Raji (cell line): Measurements from ENCODE around the gene TRIM37.

Experiments used
- POLR2A ChIP-seq: IDR thresholded peaks from 2 replicates; pipeline ENCODE4 v1.6.1; 2011; ENCODE audit warnings: low read depth, low read length, control low read depth; ENCODE audit not compliant: insufficient read depth

Gene TRIM37

DNA sequence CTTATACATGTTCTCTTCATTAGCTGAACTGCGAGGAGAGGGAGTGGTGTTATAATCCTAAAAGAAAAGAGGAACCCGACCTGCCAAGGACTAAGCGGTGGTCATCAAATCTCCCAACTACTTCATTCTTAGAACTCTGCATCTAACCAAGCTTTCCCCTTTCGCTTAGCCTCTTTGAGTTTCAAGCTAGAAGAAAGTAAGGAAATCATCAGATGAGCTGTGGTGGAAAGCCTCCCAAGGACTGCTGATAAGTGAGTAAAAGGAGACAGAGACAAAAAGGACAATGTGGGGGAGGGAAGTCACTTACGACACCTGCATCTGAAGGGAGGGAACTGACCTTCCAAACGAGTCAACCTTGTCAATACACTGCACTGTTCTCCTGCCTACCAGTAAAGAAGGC lies 121.3 kb downstream of the TRIM37 start:
- no peak for TF ChIP-seq POLR2A

DNA sequence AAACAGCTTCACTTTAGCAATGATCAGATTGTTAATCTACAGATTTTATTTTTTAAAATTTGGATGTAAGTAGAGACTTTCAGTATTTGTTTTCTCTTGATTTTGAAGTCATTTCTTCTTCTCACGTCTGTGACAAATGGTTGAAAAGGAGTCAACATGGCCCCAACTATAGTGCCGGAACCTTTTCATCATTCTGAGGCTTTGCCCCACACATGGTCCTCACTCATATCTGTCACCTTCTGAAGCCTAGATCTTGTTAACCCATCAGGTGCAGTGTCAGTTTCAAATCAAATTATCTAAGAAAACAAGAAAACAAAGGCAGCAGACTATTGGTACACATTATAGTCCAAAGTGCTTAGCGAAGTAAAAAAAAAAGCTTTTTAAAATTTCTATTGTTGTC lies 124.1 kb downstream of the TRIM37 start:
- no peak for TF ChIP-seq POLR2A

DNA sequence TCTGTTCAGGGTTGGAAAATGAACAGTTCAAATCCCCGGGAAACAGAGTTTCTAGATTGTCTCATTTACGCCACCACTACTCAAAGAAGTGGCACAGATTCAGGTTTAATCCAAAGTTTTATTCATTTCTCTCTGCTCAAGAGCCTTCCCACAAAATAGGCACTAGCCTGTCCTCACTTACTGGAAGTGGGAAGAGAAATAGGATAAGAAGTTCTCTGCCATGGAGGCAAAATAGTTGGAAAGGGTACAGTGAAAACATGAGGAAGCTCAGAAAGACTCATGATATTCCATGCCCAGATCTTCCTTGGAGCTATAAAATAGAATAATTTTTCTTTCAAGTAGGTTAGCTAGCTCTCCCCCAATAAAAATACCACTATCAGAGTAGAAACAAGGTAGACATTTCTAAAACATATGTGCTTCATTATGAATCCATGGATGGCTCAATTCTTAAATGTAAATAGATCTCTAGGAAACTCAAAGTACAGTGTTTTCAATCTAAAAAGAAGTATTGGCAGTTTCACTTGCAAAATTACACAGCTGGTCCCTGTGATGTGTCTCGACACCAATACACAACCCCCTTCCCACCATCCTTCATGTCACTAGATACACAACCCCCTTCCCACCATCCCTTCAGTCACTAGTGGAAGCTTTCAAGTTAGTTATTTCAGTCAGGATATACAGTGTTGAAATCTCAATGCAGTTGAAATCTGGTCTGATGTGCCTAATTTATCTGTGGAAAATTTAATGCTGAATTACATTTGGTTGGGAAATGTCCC lies 125.8 kb downstream of the TRIM37 start:
- TF ChIP-seq POLR2A = no peak

DNA sequence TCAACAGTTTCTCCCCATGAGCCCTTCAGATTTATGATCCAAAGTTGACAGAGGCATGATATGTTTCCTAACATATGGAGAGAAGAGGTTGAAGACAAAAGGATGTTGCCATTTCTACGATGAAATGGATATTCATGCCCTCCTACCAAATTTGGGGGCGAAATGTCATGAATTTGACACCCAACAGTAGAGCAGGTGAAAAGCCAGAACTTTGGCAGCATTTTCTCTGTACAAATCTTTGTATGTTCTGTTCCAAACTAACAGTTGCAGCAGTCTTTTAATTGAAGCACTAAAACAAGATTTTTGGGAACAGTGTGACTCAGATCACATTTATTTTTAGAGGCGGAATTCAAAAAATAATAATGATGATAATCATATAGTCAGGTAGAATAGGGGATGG lies 130.1 kb downstream of the TRIM37 start:
- TF ChIP-seq POLR2A = no peak

DNA sequence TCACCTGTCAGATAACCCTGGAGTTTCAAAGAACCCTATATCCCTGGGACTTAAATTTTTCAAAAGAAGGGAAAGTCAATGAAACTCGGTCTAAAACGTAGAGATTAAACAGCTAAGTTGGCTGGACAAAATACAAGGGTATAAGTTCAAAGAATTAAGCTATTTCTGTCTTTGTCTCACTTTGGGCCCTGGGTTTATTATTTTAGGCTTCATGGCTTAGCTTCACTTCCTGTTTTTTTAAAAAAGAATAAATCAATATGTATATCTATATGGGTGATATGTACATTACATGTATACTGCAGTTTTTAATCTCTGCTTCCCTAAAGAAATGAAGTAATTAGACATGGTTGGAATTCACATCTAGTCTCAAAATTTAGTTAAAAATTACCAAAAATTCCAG lies 132.3 kb downstream of the TRIM37 start:
- no peak for TF ChIP-seq POLR2A

DNA sequence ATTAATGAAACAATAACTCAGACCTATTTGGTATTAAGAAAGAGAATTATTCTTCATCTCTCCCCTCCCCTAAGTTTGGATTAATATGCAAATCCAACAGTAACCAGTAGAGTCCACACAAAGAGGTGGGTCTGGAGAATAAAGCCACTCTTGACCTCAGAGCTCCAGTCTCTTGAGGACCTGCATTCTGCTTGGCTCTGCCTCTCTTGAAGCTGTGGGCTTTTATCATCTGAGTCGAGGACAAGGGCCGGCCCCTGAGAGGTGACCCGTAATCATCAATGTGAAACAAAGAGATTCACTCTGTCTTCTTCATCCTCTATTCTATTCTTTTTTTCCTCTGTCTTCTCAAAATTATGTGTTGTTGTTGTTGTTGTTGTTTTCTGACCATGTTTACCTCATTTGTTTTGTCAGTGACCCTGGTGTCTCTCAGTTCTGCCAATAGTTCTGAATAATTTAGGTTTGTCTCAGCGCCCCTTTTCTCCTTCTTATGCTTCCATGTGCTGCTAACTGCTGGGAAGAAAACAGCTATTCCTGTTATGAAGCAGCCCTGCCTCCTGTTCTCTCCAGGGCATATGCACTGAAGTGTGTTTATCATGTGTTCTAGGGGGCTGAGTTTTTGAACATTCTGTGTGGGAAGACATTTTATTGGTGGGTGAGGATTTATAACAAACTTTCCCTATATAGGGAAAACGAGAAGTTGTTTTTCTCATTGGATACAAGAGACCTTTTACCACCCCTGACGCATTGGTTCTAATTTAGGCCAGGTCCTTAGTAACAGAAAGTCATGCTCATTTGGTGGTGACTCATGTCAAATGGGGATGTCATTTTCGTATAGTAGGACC lies 135.8 kb downstream of the TRIM37 start:
- no peak for TF ChIP-seq POLR2A

DNA sequence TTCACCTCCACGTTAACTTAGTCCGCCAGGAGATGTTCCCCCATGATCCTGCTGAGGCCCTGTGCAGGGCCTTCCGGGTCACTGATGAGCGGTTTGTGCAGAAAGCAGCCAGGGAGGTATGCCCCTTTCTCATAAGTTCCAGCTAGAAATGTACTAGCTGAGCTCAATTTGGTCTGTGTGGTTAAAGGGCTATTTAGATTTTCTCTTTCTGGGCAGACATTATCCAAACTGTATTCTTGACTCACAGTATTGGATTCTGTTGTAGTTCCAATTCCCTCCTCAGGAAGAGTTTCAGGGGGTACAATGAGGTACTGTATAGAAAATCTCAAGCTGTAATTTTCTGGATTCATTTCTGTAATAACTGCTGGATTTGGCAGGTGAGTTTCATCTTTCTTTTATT lies 137.1 kb downstream of the TRIM37 start:
- TF ChIP-seq POLR2A = no peak

DNA sequence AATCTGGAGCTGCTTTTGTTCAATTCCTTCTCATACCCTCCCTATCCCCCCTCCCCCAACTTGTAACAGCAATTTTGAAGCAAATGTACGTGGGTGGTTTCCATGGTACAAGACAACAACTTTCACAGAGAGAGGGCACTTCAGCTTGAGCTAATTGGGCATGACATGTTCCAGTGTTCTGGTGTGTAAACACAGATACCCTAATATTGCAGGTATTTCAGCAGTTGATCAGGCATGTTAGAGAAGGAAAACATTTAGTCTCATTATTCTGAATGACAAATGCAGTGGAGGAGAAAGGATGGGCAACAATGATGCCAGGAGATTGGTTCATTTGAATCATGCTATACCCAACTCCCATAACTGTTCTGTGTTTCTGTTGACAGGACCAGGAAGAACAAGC lies 137.5 kb downstream of the TRIM37 start:
- no peak for TF ChIP-seq POLR2A

DNA sequence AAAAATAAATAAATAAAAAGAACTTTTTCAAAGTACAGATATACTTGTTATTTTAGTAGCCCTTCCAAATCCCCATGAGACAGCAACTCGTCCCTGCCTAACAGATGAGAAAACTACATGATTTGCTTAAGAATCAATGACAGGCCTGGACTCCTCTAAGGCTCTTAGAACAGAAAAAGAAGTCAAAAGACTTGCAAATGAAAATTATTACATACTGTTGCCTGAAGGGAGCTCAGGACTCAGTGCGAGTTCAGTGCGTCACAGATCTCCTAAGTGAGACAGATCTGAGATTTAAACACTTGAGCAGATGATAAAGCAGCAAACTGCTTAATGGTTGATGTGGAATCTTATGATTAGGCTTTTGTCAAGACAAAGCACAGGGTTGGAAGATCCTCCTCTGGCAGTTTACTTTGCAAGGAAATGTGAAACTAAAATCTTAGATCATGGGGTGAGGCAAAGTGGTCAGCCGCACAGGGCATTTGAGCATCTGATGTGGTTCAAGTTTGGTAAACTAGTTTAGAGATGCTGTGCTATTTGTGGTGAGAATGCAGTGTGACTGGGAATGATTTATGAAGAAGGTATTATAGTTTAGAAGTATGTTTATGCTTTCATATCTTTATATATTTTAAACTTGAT lies 138.1 kb downstream of the TRIM37 start:
- no peak for TF ChIP-seq POLR2A

DNA sequence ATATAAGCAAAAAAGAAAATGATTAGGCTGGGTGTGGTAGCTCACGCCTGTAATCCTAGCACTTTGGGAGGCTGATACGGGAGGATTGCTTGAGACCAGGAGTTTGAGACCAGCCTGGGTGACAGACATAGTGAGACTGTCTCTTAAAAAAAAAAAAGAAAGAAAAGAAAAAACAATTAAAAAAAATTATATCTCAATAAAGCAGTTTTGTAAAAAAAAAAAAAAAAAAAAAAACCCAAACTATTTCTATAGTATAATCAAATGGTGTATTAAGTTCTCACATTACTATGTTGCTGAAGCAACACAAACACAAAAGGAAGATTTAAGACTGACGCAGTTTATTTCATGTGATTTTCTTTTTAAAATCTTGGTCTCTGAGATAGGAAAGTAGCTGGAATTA lies 140.5 kb downstream of the TRIM37 start:
- no peak for TF ChIP-seq POLR2A

DNA sequence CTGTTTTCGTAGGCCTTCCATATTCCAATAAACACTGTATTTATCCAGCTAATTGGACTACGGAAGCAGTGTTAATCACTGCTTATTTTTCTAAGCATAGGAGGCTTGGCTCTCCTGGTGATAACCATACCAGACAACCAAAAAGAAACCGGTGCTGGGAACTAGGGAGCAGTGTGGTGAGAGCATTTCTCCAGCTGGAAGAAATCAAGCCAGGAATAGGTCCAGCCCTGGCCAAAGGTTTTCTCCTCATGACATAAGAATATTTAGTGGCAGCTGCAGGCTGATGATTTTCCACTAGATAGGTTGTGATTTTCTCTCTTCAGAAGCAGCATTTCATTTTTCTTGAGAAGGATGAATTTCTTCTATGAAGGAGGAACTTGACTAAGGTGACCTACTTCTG lies 141.5 kb downstream of the TRIM37 start:
- no peak for TF ChIP-seq POLR2A

DNA sequence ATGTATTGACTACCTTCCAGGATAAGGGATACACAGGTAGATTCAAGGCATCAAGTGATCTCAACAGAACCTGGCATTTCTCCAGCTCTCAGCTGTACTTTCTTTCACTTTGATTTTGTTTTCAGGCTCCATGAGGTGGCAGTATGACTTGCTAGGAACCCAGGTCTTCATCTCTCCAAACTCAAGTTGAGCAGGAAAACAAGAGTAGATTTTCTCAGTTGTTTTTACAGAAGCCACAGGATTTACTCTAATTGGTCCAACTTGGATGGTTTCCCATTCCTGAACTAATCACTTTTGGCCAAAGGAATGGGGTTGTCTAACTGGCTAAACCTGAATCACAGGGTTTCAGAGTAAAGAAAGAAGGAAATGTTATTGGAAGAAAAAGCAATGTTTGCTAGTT lies 146.6 kb downstream of the TRIM37 start:
- TF ChIP-seq POLR2A = no peak

DNA sequence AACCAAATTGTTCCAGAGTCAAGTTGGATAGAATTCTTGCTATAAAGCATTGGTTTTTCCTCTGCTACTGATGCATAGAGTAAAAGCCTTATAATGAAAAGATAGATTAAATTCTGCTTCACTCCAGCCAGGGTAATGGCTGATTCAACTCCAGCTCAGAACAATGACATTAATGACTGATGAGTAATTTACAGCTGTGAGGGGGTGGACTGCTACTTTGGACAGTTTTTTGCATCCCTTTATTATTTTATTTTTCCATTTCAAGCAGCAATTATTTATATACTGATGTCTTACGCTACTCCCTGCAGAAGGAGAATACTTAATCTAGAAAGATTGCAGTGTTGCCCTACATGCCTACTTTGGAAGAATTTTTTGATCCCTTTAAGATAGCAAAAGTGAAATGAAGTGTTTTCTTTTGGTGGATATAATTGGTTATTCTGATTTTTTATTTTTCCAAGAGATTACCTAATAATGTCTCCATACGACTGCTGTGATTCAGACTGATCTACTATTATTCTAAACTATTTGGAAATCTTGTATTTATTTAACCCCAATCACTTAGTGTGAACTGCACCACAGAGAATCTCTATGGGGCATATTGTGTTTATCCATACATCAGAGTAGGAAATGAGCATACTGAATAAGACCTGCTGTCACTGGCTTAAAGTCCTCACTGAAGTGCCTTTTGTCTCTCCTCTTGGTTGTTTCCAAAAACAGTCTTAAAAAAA lies 149.5 kb downstream of the TRIM37 start:
- no peak for TF ChIP-seq POLR2A

DNA sequence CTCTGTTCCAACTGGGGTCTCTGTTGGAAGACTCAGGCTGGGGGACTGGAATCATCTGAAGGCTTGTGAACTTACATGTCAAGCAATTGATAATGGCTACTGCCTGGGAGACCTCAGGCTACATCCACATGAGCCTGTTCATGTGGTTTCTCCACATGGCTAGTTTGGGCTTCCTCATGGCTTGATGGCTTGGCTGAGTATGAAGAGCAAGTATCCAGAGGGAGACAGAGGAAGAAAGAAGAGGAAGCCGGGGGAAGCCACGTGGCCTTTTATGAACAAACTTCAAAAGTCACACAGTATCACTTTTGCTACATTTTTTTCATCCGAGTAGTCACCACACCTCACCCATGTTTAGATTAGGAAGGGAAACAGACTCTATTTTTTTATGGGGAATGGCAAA lies 158.9 kb downstream of the TRIM37 start:
- no peak for TF ChIP-seq POLR2A

DNA sequence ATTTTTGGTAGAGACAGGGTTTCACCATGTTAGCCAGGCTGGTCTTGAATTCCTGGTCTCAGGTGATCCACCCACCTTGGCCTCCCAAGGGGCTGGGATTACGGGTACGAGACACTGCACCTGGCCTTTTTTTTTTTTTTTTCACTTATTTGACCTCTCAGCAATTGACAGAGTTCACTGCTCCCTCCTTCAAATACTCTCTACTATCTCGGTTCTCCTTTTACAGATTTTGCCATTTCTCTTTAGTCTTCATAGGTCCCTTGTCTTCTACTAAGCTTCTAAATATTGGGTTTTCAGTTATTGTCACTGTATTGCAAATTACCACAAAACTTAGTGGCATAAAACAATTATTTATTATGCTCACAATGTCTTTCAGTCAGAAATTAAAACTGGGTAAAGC lies 159.3 kb downstream of the TRIM37 start:
- no peak for TF ChIP-seq POLR2A

DNA sequence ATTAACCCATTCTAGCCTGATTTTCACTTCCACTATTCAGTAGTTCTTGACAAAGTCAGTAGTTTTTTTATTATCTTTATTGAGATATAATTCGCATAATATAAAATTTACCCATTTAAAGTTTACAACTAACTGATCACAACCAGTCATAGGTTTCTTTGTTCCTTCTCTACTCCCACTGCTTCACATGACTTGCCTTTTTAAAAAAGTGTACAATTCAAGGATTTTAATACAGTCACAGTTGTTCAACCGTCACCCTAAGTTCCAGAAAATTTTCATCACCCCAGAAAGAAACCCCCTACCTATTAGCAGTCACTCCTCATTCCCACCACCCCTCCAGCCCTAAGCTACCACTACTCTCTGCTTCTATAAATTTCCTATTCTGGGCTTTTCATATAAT lies 162.5 kb downstream of the TRIM37 start:
- TF ChIP-seq POLR2A = no peak

DNA sequence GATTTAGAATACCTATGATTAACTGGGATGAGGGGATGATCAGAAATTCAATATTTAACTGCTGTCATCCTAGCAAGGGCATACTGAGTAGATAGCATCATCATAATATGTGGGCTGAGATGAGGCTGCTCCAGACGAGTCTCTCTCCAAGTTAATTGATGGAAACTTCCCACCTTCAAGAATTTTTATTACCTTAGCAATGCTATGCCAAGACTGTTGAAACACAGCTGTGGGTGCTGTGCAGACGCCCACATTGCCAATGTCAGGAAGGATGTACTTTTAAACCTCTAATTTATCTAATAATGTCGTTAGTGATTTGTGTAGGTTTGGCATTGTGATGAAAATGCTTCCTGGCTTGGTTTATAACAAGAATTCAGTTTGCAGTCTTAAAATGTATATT lies 170.4 kb downstream of the TRIM37 start:
- TF ChIP-seq POLR2A = no peak
